ENCODE data around the gene LIPJ. TPM values are rescaled to one million over a fixed set of nuclear protein-coding genes. Genes with fewer than 3 reads are reported as not detected.

The LIPJ gene
- total RNA-seq, 1 experiment from 2014 or later: not detected

- H3K4me3 ChIP-seq (ENCODE audit: low read depth, low read length): no peak overlapping the region
- Mint-ChIP-seq H3K36me3 (ENCODE audit: insufficient read depth, unreplicated experiment) (no peaks in the 10 kb centered on the region), H3K27me3 (ENCODE audit: insufficient read depth, unreplicated experiment) (no peaks in the 10 kb centered on the region), H3K27ac (ENCODE audit: unreplicated experiment) (no peak overlapping the region), H3K4me3 (ENCODE audit: unreplicated experiment) (no peak overlapping the region), H3K4me1 (ENCODE audit: low read depth, unreplicated experiment) (no peaks in the 10 kb centered on the region), H3K9me3 (ENCODE audit: unreplicated experiment) (no peaks in the 10 kb centered on the region)
- H3K27me3 ChIP-seq (replicated peaks; ENCODE audit: control insufficient read depth, insufficient read depth, low read length): no peaks in the 10 kb centered on the region
- no peak for TF ChIP-seq CTCF (IDR thresholded peaks at IDR 0.05; ENCODE audit: insufficient read depth in 1 of 2, low read depth in 1 of 2, low read length in 1 of 2, severe bottlenecking in 1 of 2, unreplicated experiment in 1 of 2)
- BruUV-seq (replicated peaks): no TSS peak
- intact Hi-C loops (cut with micrococcal nuclease; ENCODE audit: unreplicated experiment): loop anchor here (5.0 to 10.0 kb wide), 2 partner anchors 164 to 326 kb away; no protein-coding TSS in a partner anchor
- no peaks in the 10 kb centered on the region for H3K36me3 ChIP-seq (ENCODE audit: control insufficient read depth, insufficient read depth, low read length)
- ChIA-PET CTCF (no interaction called here), POLR2A (no interaction called here)
- H3K9me3 ChIP-seq: no peaks in the 10 kb centered on the region
- DNase-seq: no peak
- H3K4me1 ChIP-seq: no peaks in the 10 kb centered on the region
These were observed 35.3 kb upstream of the LIPJ start for GRCh38 chr10:88551246-88551645.

- intact Hi-C loops (cut with micrococcal nuclease; ENCODE audit: unreplicated experiment): loop anchor here (1.0 to 10.0 kb wide), 6 partner anchors 22 to 692 kb away; no protein-coding TSS in a partner anchor
- BruUV-seq (replicated peaks): no TSS peak
- Mint-ChIP-seq H3K27me3 (ENCODE audit: insufficient read depth, unreplicated experiment) (peaks cover 8% of the 10 kb centered on the region), H3K27ac (ENCODE audit: unreplicated experiment) (no peak overlapping the region), H3K9me3 (ENCODE audit: unreplicated experiment) (no peaks in the 10 kb centered on the region), H3K4me1 (ENCODE audit: low read depth, unreplicated experiment) (no peaks in the 10 kb centered on the region), H3K36me3 (ENCODE audit: insufficient read depth, unreplicated experiment) (no peaks in the 10 kb centered on the region), H3K4me3 (ENCODE audit: unreplicated experiment) (no peak overlapping the region)
- H3K9me3 ChIP-seq: no peaks in the 10 kb centered on the region
- CTCF ChIA-PET: no interaction called here
- peak; percentile 64 to 88 for TF ChIP-seq CTCF (IDR thresholded peaks at IDR 0.05; ENCODE audit: insufficient read depth in 1 of 2, low read depth in 1 of 2, low read length in 1 of 2, severe bottlenecking in 1 of 2, unreplicated experiment in 1 of 2)
- H3K4me3 ChIP-seq (ENCODE audit: low read depth, low read length): no peak overlapping the region
- no peaks in the 10 kb centered on the region for H3K36me3 ChIP-seq (ENCODE audit: control insufficient read depth, insufficient read depth, low read length)
- H3K27me3 ChIP-seq (replicated peaks; ENCODE audit: control insufficient read depth, insufficient read depth, low read length): no peaks in the 10 kb centered on the region
- no peaks in the 10 kb centered on the region for H3K4me1 ChIP-seq
- peak; percentile 40 to 42 for DNase-seq
- POLR2A ChIA-PET: no interaction called here
These were observed 33.3 kb upstream of the LIPJ start for GRCh38 chr10:88553116-88553752.

GRCh38 chr10:88555190-88555908 lies 31.2 kb upstream of the LIPJ start:
- ChIA-PET CTCF (interaction anchor here (0.6 kb wide), 1 partner anchor 28 kb away, joined by 5 read pairs; the partner anchor contains the start of gene RNLS), POLR2A (no interaction called here)
- no peak for TF ChIP-seq CTCF (IDR thresholded peaks at IDR 0.05; ENCODE audit: insufficient read depth in 1 of 2, low read depth in 1 of 2, low read length in 1 of 2, severe bottlenecking in 1 of 2, unreplicated experiment in 1 of 2)
- H3K27me3 ChIP-seq (replicated peaks; ENCODE audit: control insufficient read depth, insufficient read depth, low read length): no peaks in the 10 kb centered on the region
- DNase-seq: no peak
- H3K27ac Mint-ChIP-seq (ENCODE audit: unreplicated experiment): no peak overlapping the region
- H3K36me3 ChIP-seq (ENCODE audit: control insufficient read depth, insufficient read depth, low read length): no peaks in the 10 kb centered on the region
- no peaks in the 10 kb centered on the region for H3K4me1 Mint-ChIP-seq (ENCODE audit: low read depth, unreplicated experiment)
- no peaks in the 10 kb centered on the region for H3K4me1 ChIP-seq
- peaks cover 8% of the 10 kb centered on the region for H3K27me3 Mint-ChIP-seq (ENCODE audit: insufficient read depth, unreplicated experiment)
- intact Hi-C loops (cut with micrococcal nuclease; ENCODE audit: unreplicated experiment): loop anchor here (10.0 kb wide), 1 partner anchor 331 kb away; no protein-coding TSS in a partner anchor
- BruUV-seq (replicated peaks): no TSS peak
- no peaks in the 10 kb centered on the region for H3K9me3 Mint-ChIP-seq (ENCODE audit: unreplicated experiment)
- H3K4me3 ChIP-seq (ENCODE audit: low read depth, low read length): no peak overlapping the region
- H3K36me3 Mint-ChIP-seq (ENCODE audit: insufficient read depth, unreplicated experiment): no peaks in the 10 kb centered on the region
- no peaks in the 10 kb centered on the region for H3K9me3 ChIP-seq
- no peak overlapping the region for H3K4me3 Mint-ChIP-seq (ENCODE audit: unreplicated experiment)

All from Caco-2 (cell line).